HCT116 (cell line): Measurements from ENCODE around the gene SMCO4. TPM values are rescaled to one million over a fixed set of nuclear protein-coding genes. Genes with fewer than 3 reads are reported as not detected.

ENCODE experiments used
- ATAC-seq: fragments of 200-7000 bp; cut with Tn5 transposase; 2 replicates; pipeline ENCODE4 v1.9.1; 2020; ENCODE audit warnings: mild to moderate bottlenecking, moderate library complexity
- BruUV-seq: library from RNA; stranded (reverse); fragments of 400-500 nt; replicated peaks from 2 replicates; lab custom pipeline; 2021; lab: Mats Ljungman, UMichigan
- CTCF ChIA-PET: fragments of 300-600 bp; sonication (Branson Sonifier 250); formaldehyde crosslinking; loops from one replicate; lab custom pipeline; 2021; ENCODE audit warnings: antibody characterized with exemption; lab: Charles Lee
- POLR2A ChIA-PET: fragments of 300-600, 350-600 bp; sonication (Branson Sonifier 250); formaldehyde crosslinking; loops from one replicate; lab custom pipeline; 2021; ENCODE audit warnings: antibody characterized with exemption; lab: Charles Lee
- RAD21 ChIA-PET, 2 experiments: fragments of 300-600 bp; sonication (Branson Sonifier 250); formaldehyde crosslinking; loops; one replicate each; lab custom pipeline; 2023; ENCODE audit warnings: low total read pairs in 2 of 2; ENCODE audit not compliant: uncharacterized antibody in 2 of 2, unreplicated experiment in 2 of 2, low non-redundant PET in 1 of 2; lab: Charles Lee
- DNase-seq: peaks from one replicate; pipeline ENCODE4 v3.0.0-alpha.2; 2010; ENCODE audit warnings: low read depth, low spot score
- H2AFZ ChIP-seq: fragments of 200-600 bp; shearing (Covaris generic), sonication (generic); 2 replicates; pipeline ENCODE4 v1.6.1; 2017; ENCODE audit warnings: low read depth, mixed run types, mixed read lengths, antibody characterized with exemption, low read length; ENCODE audit not compliant: poor library complexity, severe bottlenecking
- H3K27ac ChIP-seq: 2 replicates; pipeline ENCODE4 v1.5.1; 2012; ENCODE audit warnings: low read depth, low read length
- H3K27me3 ChIP-seq: fragments of 200-600 bp; sonication (generic); 2 replicates; pipeline ENCODE4 v1.6.1; 2016; ENCODE audit warnings: mixed run types, low read length, mixed read lengths; ENCODE audit not compliant: insufficient read depth
- H3K36me3 ChIP-seq, 2 experiments: fragments of 200-500 bp in 1 of 2; fragments of 200-600 bp in 1 of 2; sonication (Bioruptor generic) in 1 of 2; sonication (generic) in 1 of 2; 2 replicates each; pipeline versions ENCODE4 v1.5.1 to v1.6.1; 2014 to 2016; ENCODE audit warnings: low read length in 2 of 2, inconsistent platforms in 1 of 2, mixed read lengths in 1 of 2, mixed run types in 1 of 2; ENCODE audit not compliant: insufficient read depth in 2 of 2, control insufficient read depth in 1 of 2
- H3K4me1 ChIP-seq, 2 experiments: fragments of 200-600 bp in 1 of 2; sonication (generic) in 1 of 2; 2 replicates each; pipeline versions ENCODE4 v1.5.1 to v1.6.1; 2012 to 2017; ENCODE audit warnings: low read length in 2 of 2, inconsistent platforms in 1 of 2, mild to moderate bottlenecking in 1 of 2, mixed read lengths in 1 of 2, mixed run types in 1 of 2, moderate library complexity in 1 of 2; ENCODE audit not compliant: insufficient read depth in 2 of 2, control insufficient read depth in 1 of 2
- H3K4me2 ChIP-seq: fragments of 200-600 bp; sonication (generic); 2 replicates; pipeline ENCODE4 v1.6.1; 2017; ENCODE audit warnings: mixed run types, low read length, mixed read lengths
- H3K4me3 ChIP-seq, 2 experiments: fragments of 200-600 bp in 1 of 2; sonication (generic) in 1 of 2; replicated peaks in 1 of 2; 2 replicates each; pipeline ENCODE4 v1.5.1; 2011 to 2016; ENCODE audit warnings: low read length in 2 of 2, control low read depth in 1 of 2, low read depth in 1 of 2, mild to moderate bottlenecking in 1 of 2, mixed read lengths in 1 of 2, mixed run types in 1 of 2
- H3K79me2 ChIP-seq: fragments of 200-600 bp; sonication (generic); 2 replicates; pipeline ENCODE4 v1.6.1; 2017; ENCODE audit warnings: mild to moderate bottlenecking, mixed run types, low read length, moderate library complexity, mixed read lengths; ENCODE audit not compliant: insufficient read depth
- H3K9ac ChIP-seq: fragments of 200-600 bp; sonication (generic); 2 replicates; pipeline ENCODE4 v1.6.1; 2016; ENCODE audit warnings: low read length, mixed read lengths
- H3K9me2 ChIP-seq: fragments of 200-600 bp; sonication (generic), shearing (Covaris generic); 2 replicates; pipeline ENCODE4 v1.6.1; 2017; ENCODE audit warnings: mixed run types, mild to moderate bottlenecking, moderate library complexity; ENCODE audit not compliant: insufficient read depth
- H3K9me3 ChIP-seq, 2 experiments: fragments of 200-500 bp in 1 of 2; fragments of 200-600 bp in 1 of 2; sonication (Bioruptor generic) in 1 of 2; sonication (generic) in 1 of 2; 2 replicates each; pipeline ENCODE4 v1.6.1; 2014 to 2017; ENCODE audit warnings: low read length in 2 of 2, mixed read lengths in 2 of 2, inconsistent platforms in 1 of 2, low read depth in 1 of 2, mild to moderate bottlenecking in 1 of 2, mixed run types in 1 of 2, moderate library complexity in 1 of 2; ENCODE audit not compliant: control insufficient read depth in 1 of 2, insufficient read depth in 1 of 2
- H4K20me1 ChIP-seq: fragments of 200-600 bp; sonication (generic), shearing (Covaris generic); 2 replicates; pipeline ENCODE4 v1.6.1; 2017; ENCODE audit warnings: mixed run types, mild to moderate bottlenecking, moderate library complexity; ENCODE audit not compliant: insufficient read depth
- CEBPB ChIP-seq: IDR thresholded peaks from 2 replicates; pipeline ENCODE4 v1.6.1; 2012; ENCODE audit warnings: low read depth
- EGR1 ChIP-seq: IDR thresholded peaks from 2 replicates; pipeline ENCODE4 v1.6.1; 2012; ENCODE audit warnings: low read depth
- ELF1 ChIP-seq: IDR thresholded peaks from 2 replicates; pipeline ENCODE4 v1.6.1; 2012; ENCODE audit warnings: low read depth, borderline replicate concordance
- EZH2phosphoT487 ChIP-seq: fragments of 200-600 bp; IDR thresholded peaks from 2 replicates; pipeline ENCODE4 v1.6.1; 2018; ENCODE audit warnings: antibody characterized with exemption, borderline replicate concordance
- POLR2A ChIP-seq: IDR thresholded peaks from 2 replicates; pipeline ENCODE4 v1.7.0; 2011; ENCODE audit warnings: borderline replicate concordance; ENCODE audit not compliant: insufficient read depth, insufficient read length; ENCODE audit errors: extremely low read depth
- POLR2AphosphoS5 ChIP-seq: IDR thresholded peaks from 2 replicates; pipeline ENCODE4 v1.6.1; 2011; ENCODE audit warnings: mild to moderate bottlenecking, low read depth, low read length, moderate library complexity
- SP1 ChIP-seq: IDR thresholded peaks from 2 replicates; pipeline ENCODE4 v1.6.1; 2012; ENCODE audit warnings: low read depth
- TCF7L2 ChIP-seq: IDR thresholded peaks from 2 replicates; pipeline ENCODE4 v1.7.0; 2011; ENCODE audit warnings: borderline replicate concordance, inconsistent platforms; ENCODE audit not compliant: insufficient read depth, insufficient read length; ENCODE audit errors: extremely low read depth
- ZFX ChIP-seq: fragments of 450-650 bp; IDR thresholded peaks from 2 replicates; pipeline ENCODE4 v1.6.1; 2017
- ZNF274 ChIP-seq: fragments of 200-500 bp; sonication (Bioruptor generic); IDR thresholded peaks from 2 replicates; pipeline ENCODE4 v1.6.1; 2014; ENCODE audit warnings: mild to moderate bottlenecking, low read depth, low read length, inconsistent platforms
- intact Hi-C: fragments of 100-400 bp; cut with micrococcal nuclease; formaldehyde crosslinking; loops from 2 replicates; pipeline ENCODE4 v1.10.0; 2022
- total RNA-seq: library from RNA; stranded (reverse); gene quantifications from one replicate; pipeline ENCODE4 v1.2.1, GENCODE V29; 2021; ENCODE audit not compliant: unreplicated experiment
- TF ChIP-seq, protein P1 (sequence below): IDR thresholded peaks from 2 replicates; pipeline ENCODE4 v1.6.1; 2012; ENCODE audit warnings: low read depth
- TF ChIP-seq, protein P2 (sequence below): IDR thresholded peaks from 2 replicates; pipeline ENCODE4 v1.6.1; 2012
- TF ChIP-seq, protein P3 (sequence below): IDR thresholded peaks from 2 replicates; pipeline ENCODE4 v1.6.1; 2012

Gene SMCO4
- total RNA-seq, 1 experiment from 2014 or later: 23.1 TPM

DNA sequence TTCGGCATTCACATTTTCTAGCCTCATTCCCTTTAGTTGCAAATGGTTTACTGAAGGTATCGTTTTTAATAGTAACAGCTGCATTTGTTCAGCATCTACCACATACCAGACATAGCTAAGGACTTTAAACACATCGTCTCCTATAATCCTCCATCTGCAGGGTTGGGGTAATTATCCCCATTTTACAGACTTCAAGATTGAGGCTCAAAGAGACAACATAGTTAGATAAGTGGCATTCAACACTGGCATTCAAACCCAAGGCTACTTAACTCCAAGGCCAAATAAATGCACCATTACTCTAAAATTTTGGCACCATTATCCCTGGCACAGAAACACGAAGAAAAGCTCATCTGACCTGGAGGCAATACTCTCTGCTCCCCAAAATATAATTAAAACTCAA is 28.5 kb downstream of the SMCO4 start:
- ChIA-PET RAD21 (no interaction called here), POLR2A (no interaction called here), CTCF (no interaction called here)
- H2AFZ ChIP-seq: no peak overlapping the region
- no TSS peak for BruUV-seq
- no peaks in the 10 kb centered on the region for H3K9me2 ChIP-seq
- intact Hi-C loops: no loop called here
- H3K9me3 ChIP-seq: no peaks in the 10 kb centered on the region
- H3K36me3 ChIP-seq: no peaks in the 10 kb centered on the region
- no peak overlapping the region for H3K4me3 ChIP-seq
- H3K9ac ChIP-seq: no peak overlapping the region
- TF ChIP-seq, protein P1, sequence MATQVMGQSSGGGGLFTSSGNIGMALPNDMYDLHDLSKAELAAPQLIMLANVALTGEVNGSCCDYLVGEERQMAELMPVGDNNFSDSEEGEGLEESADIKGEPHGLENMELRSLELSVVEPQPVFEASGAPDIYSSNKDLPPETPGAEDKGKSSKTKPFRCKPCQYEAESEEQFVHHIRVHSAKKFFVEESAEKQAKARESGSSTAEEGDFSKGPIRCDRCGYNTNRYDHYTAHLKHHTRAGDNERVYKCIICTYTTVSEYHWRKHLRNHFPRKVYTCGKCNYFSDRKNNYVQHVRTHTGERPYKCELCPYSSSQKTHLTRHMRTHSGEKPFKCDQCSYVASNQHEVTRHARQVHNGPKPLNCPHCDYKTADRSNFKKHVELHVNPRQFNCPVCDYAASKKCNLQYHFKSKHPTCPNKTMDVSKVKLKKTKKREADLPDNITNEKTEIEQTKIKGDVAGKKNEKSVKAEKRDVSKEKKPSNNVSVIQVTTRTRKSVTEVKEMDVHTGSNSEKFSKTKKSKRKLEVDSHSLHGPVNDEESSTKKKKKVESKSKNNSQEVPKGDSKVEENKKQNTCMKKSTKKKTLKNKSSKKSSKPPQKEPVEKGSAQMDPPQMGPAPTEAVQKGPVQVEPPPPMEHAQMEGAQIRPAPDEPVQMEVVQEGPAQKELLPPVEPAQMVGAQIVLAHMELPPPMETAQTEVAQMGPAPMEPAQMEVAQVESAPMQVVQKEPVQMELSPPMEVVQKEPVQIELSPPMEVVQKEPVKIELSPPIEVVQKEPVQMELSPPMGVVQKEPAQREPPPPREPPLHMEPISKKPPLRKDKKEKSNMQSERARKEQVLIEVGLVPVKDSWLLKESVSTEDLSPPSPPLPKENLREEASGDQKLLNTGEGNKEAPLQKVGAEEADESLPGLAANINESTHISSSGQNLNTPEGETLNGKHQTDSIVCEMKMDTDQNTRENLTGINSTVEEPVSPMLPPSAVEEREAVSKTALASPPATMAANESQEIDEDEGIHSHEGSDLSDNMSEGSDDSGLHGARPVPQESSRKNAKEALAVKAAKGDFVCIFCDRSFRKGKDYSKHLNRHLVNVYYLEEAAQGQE: no peak
- TF ChIP-seq POLR2A: no peak
- TF ChIP-seq EGR1: no peak
- no peak for TF ChIP-seq TCF7L2
- no peak for TF ChIP-seq POLR2AphosphoS5
- TF ChIP-seq ELF1: no peak
- no peak overlapping the region for H3K27ac ChIP-seq
- no peaks in the 10 kb centered on the region for H3K4me1 ChIP-seq
- H3K27me3 ChIP-seq: no peaks in the 10 kb centered on the region
- no peaks in the 10 kb centered on the region for H3K79me2 ChIP-seq
- no peak overlapping the region for H3K4me2 ChIP-seq
- no peak for ATAC-seq
- DNase-seq: no peak
- H4K20me1 ChIP-seq: no peaks in the 10 kb centered on the region

- Histone ChIP-seq H3K27me3 (no peaks in the 10 kb centered on the region), H3K4me3 (no peak overlapping the region), H2AFZ (no peak overlapping the region), H3K79me2 (no peaks in the 10 kb centered on the region), H3K9me3 (no peaks in the 10 kb centered on the region), H4K20me1 (no peaks in the 10 kb centered on the region), H3K27ac (no peak overlapping the region), H3K36me3 (no peaks in the 10 kb centered on the region), H3K9ac (no peak overlapping the region), H3K4me1 (no peaks in the 10 kb centered on the region), H3K9me2 (no peaks in the 10 kb centered on the region), H3K4me2 (no peak overlapping the region)
- intact Hi-C loops: no loop called here
- ChIA-PET POLR2A (no interaction called here), CTCF (no interaction called here), RAD21 (no interaction called here)
- BruUV-seq: no TSS peak
- TF ChIP-seq EGR1 (no peak), SP1 (no peak), ZNF274 (no peak), CEBPB (no peak), EZH2phosphoT487 (no peak), POLR2AphosphoS5 (no peak), ZFX (no peak)
- TF ChIP-seq, protein P2, sequence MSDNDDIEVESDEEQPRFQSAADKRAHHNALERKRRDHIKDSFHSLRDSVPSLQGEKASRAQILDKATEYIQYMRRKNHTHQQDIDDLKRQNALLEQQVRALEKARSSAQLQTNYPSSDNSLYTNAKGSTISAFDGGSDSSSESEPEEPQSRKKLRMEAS: no peak
- TF ChIP-seq, protein P3, sequence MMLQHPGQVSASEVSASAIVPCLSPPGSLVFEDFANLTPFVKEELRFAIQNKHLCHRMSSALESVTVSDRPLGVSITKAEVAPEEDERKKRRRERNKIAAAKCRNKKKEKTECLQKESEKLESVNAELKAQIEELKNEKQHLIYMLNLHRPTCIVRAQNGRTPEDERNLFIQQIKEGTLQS: no peak
- no peak for DNase-seq
- ATAC-seq: no peak
Observed at GRCh38 chr11:93513772-93514171, 29.4 kb downstream of the SMCO4 start.
